D721Med (cell line): ENCODE measurements around the gene SLC17A1.

ENCODE experiments used
- DNase-seq: peaks from one replicate; pipeline ENCODE4 v3.0.0; 2011; ENCODE audit warnings: low spot score; ENCODE audit not compliant: insufficient read length
- FAIRE-seq: peaks from 2 replicates; lab custom pipeline; 2011; peaks lifted over from hg19 to GRCh38; lab: Jason Lieb, UNC
- TF ChIP-seq, protein P1 (sequence below): IDR thresholded peaks from 2 replicates; pipeline ENCODE4 v1.5.1; 2012; ENCODE audit warnings: mild to moderate bottlenecking, control low read depth; ENCODE audit not compliant: insufficient read depth; ENCODE audit errors: missing control alignments

The SLC17A1 gene

DNA sequence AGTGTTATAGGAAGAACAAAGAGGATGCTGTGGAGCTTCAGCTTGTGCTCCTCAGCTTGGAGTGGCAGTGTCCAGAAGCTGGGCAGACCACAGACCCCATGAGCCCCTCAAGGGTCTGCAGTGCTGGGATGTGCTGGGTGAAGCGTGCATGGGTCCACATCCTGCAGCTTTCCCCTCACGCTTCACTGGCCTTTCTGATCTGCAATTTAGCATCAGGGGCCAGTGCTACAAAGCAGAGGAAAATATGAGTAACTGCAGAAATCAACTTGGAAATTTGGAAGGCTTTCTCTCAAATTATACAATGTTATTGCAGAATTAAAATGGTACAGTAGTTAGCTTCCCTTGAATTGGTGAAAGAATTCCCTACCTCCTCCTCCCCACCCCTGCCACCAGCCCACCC is 67.2 kb downstream of the SLC17A1 start:
- DNase-seq, result no peak
- TF ChIP-seq, protein P1, sequence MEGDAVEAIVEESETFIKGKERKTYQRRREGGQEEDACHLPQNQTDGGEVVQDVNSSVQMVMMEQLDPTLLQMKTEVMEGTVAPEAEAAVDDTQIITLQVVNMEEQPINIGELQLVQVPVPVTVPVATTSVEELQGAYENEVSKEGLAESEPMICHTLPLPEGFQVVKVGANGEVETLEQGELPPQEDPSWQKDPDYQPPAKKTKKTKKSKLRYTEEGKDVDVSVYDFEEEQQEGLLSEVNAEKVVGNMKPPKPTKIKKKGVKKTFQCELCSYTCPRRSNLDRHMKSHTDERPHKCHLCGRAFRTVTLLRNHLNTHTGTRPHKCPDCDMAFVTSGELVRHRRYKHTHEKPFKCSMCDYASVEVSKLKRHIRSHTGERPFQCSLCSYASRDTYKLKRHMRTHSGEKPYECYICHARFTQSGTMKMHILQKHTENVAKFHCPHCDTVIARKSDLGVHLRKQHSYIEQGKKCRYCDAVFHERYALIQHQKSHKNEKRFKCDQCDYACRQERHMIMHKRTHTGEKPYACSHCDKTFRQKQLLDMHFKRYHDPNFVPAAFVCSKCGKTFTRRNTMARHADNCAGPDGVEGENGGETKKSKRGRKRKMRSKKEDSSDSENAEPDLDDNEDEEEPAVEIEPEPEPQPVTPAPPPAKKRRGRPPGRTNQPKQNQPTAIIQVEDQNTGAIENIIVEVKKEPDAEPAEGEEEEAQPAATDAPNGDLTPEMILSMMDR, result no peak
- FAIRE-seq, result no peak

DNA sequence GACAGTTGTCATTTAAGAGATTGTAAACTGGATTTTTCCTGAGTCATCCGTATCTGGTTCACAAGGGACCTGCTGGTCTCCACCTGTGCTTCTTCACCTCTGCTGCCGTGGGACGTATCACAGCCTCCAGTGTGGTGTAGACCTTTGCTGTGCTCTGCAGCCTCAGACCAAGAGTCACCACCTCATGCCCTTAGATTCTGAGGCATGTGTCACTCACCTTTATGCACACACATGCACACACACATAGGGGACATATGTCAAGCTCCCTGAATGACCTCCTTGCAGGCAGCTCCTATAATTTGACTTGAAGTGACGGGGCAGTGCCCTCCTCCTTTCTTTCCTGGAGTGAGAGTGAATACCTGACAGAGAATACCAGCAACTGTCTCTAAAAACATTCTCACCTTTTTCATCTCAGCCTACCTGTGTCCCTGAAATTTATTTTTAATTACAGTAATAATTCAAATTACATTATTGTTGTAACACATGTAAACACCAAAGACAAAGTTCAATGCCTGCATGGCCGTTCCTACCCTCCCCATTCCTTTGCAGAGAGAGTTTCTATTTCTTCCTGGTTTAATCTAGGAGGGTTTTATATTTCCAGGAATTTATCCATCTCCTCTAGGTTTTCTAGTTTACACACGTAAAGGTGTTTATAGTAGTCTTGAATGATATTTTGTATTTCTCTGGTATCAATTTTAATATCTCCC is 73.8 kb downstream of the SLC17A1 start:
- TF ChIP-seq, protein P1, result no peak
- FAIRE-seq (no peak), DNase-seq (no peak)

DNA sequence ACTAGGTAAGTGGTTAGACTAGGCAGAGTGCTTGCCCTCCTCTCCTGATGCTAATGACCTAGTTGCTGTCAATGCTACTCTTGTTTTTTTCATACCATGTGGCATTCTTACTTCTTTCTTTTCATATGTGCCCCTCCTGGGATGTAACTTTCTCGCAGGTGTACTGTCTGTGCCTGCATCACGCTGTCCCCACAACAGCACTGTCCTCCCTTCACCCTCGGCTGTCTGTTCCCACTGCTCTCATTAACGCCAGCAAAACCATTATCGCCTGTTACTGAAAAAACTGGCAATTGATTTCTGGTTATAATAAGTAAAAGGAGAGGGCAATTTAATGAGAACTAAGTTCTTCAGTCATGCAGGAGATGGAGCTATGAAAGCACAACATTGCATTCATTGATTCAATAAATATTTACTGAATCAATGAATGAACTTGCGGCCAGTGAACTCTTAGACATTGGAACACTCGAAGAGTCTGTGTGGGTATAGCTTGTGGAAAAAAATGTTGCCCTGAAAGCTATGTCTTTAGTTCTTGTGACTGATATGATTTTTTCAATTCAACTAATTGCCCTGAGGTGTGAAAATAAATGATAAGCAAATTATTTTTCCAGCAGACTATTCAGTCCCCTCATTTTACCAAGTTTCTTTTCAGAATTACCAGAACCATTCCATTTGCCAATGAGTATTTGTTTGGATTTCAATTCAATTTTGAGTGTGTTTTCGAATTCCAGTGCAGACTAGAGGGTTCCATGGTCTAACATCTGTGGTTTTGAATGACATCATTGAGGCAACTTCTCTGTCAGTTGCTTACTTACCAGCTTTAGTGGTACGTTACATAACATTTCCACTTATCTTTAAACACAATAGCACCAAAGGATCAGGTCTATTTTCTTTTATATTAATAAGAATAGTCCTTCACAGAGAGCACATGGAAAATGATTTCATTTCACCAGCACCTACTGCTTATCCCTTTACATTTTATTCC is 75.2 kb downstream of the SLC17A1 start:
- TF ChIP-seq, protein P1, result no peak
- FAIRE-seq (no peak), DNase-seq (no peak)

DNA sequence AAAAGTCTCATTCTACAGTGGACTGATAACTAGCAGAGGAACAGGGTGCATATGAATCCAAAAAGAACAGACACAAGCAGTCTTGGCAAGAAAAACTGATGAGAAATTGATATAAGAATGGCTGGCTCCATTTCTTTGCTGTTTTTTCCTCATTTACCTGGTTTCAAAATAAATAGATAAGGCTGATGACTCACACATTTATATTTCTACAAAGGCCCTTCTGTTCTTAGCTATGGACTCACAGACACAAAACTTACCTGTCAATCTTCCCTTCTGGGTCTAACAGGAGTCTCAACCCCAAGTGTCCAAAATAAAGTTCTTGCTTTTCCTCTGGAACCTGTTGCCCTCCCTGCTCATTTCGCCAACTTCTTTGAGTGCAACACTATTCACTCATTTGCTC is 76.4 kb downstream of the SLC17A1 start:
- DNase-seq (no peak), FAIRE-seq (no peak)
- TF ChIP-seq, protein P1, result no peak

DNA sequence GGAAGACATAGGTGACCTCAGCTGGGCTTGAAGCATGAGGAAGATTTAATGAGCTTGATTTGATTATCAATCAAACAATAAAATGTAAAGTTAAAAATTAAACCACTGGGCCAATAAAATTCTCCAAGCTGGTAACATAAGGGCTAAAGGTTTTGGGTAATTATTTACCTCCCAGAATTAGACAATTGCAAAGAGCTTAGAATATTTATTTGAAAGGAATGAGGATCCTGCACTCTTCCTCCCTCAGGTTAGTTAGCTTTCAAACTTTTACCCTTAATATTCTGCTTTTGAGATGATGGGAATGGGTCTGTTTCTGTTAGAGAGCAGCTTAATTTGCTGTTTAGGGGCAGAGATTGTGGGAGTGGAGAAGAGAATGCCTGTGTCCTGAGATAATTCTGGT is 77.3 kb downstream of the SLC17A1 start, which contains the start of gene SLC17A4:
Gene SLC17A4 (plus strand): TSS at position 208 of the 400 bp plus-strand sequence. CDS start 7,221 bp downstream, outside the sequence.
- DNase-seq (no peak), FAIRE-seq (no peak)
- TF ChIP-seq, protein P1, result no peak

DNA sequence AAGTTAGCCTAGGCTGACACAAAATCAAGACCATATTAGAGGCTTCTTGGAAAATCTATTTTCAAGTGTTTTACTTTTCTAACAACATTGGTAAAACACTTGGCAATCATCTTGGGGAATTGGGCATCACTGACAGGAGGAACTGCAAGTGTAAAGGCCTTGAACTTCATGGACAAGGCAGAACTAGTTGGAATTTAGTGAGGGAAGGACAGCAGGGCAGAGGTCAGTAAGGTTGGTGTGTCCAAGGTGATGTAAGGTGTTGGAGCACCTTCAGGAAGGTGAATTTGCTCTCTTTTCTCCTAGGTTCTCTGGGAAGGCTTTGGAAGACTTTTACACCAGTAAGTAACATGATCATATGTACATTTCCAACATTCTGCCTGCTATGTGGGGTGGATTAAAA is 78.8 kb downstream of the SLC17A1 start:
- FAIRE-seq (no peak), DNase-seq (no peak)
- TF ChIP-seq, protein P1, result no peak
